ENCODE data around the gene SUMO1.

GRCh38 chr2:202249521-202250253, 11.3 kb upstream of the SUMO1 start:
- TF ChIP-seq POLR2A (IDR thresholded peaks at IDR 0.05; ENCODE audit: low read length) (no peak), GATA1 (IDR thresholded peaks at IDR 0.05; ENCODE audit: low read depth, low read length) (no peak)

All from erythroblast (primary cell).